ENCODE results near the gene MUC5AC.
"Not testable (repeated sequence)": the region's sequence is repeated elsewhere in the genome, so short reads cannot be mapped to it uniquely, and the experiment has no call there.

- TF ChIP-seq CTCF, POLR2A (IDR thresholded peaks at IDR 0.05): not testable (repeated sequence)
Observed at GRCh38 chr11:1250411-1250810, 92.7 kb downstream of the MUC5AC start.
